MCF 10A (cell line): Measurements from ENCODE around the gene DYTN. TPM values are rescaled to one million over a fixed set of nuclear protein-coding genes. Genes with fewer than 3 reads are reported as not detected.

ENCODE experiments used
- BruUV-seq: library from RNA; stranded (reverse); fragments of 400-500 nt; replicated peaks from 2 replicates; lab custom pipeline; 2021; lab: Mats Ljungman, UMichigan
- CTCF ChIA-PET: fragments of 300-600 bp; sonication (Branson Sonifier 250); formaldehyde crosslinking; extraction: SDS; loops from one replicate; lab custom pipeline; 2021; ENCODE audit warnings: antibody characterized with exemption, inconsistent platforms; lab: Yijun Ruan, JAX
- POLR2A ChIA-PET: fragments of 300-600, 350-650 bp; sonication (Branson Sonifier 250); formaldehyde crosslinking; extraction: SDS; loops from one replicate; lab custom pipeline; 2020; ENCODE audit warnings: antibody characterized with exemption, inconsistent platforms; lab: Yijun Ruan, JAX
- DNase-seq: peaks from one replicate; pipeline ENCODE4 v3.0.0-alpha.2; 2018; ENCODE audit not compliant: unreplicated experiment
- H3K27ac Mint-ChIP-seq: one replicate; pipeline ENCODE4 v1.8.0; 2022; ENCODE audit warnings: mild to moderate bottlenecking, low read depth, mixed read lengths; ENCODE audit not compliant: unreplicated experiment
- H3K27me3 Mint-ChIP-seq: one replicate; pipeline ENCODE4 v1.8.0; 2022; ENCODE audit warnings: mixed read lengths; ENCODE audit not compliant: insufficient read depth, unreplicated experiment
- H3K36me3 Mint-ChIP-seq: one replicate; pipeline ENCODE4 v1.8.0; 2022; ENCODE audit warnings: mild to moderate bottlenecking, moderate library complexity, mixed read lengths; ENCODE audit not compliant: insufficient read depth, unreplicated experiment
- H3K4me1 Mint-ChIP-seq: one replicate; pipeline ENCODE4 v1.8.0; 2022; ENCODE audit warnings: mixed read lengths; ENCODE audit not compliant: insufficient read depth, unreplicated experiment
- H3K4me3 Mint-ChIP-seq: one replicate; pipeline ENCODE4 v1.8.0; 2022; ENCODE audit warnings: mild to moderate bottlenecking, moderate library complexity, mixed read lengths; ENCODE audit not compliant: unreplicated experiment
- H3K9me3 Mint-ChIP-seq: one replicate; pipeline ENCODE4 v1.8.0; 2022; ENCODE audit warnings: mixed read lengths; ENCODE audit not compliant: unreplicated experiment
- intact Hi-C: fragments of 100-400 bp; cut with micrococcal nuclease; formaldehyde crosslinking; loops from 2 replicates; pipeline ENCODE4 v1.14.1; 2022
- total RNA-seq: library from RNA; stranded (reverse); gene quantifications from 2 replicates; pipeline ENCODE4 v1.2.3, GENCODE V29; 2022
- TF ChIP-seq, protein P1 (sequence below): fragments of 200-600 bp; IDR thresholded peaks from one replicate; pipeline ENCODE4 v1.8.0; 2022; ENCODE audit warnings: antibody characterized with exemption, mild to moderate bottlenecking; ENCODE audit not compliant: unreplicated experiment

DYTN gene
- total RNA-seq, 1 experiment from 2014 or later, result not detected

DNA sequence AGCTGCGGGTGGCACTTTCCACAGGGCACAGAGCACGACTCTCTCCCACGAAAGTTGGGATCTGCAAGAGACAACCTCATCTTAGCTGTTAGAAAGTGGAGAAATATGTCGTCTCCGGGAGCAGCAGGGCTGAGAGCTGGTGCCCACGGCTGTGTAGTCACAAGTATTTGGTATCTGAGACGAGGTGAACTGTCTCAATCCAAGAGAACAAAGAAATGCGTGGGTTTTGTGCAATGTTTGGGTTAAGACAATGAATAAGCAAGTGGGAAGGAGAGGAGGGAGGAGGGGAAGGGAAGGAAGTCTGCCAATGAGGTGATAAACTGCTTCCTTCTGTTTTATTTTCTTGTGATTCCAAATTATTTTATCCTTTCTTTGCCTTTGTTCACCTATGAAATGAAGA, 18.0 kb downstream of the DYTN start:
- CTCF ChIA-PET, result interaction anchor here (0.6 to 7.0 kb wide), 2 partner anchors 83 to 1503 kb away, joined by 3 to 138 read pairs; no protein-coding TSS in a partner anchor
- Mint-ChIP-seq H3K9me3 (no peaks in the 10 kb centered on the region), H3K36me3 (no peaks in the 10 kb centered on the region), H3K27me3 (peaks cover 33% of the 10 kb centered on the region), H3K4me3 (no peak overlapping the region), H3K27ac (no peak overlapping the region), H3K4me1 (peaks cover 5% of the 10 kb centered on the region)
- intact Hi-C loops, result no loop called here
- peak; percentile 10 for DNase-seq
- POLR2A ChIA-PET, result interaction anchor here (0.6 kb wide), 1 partner anchor 16 kb away, joined by 3 read pairs; no protein-coding TSS in a partner anchor
- TF ChIP-seq, protein P1, sequence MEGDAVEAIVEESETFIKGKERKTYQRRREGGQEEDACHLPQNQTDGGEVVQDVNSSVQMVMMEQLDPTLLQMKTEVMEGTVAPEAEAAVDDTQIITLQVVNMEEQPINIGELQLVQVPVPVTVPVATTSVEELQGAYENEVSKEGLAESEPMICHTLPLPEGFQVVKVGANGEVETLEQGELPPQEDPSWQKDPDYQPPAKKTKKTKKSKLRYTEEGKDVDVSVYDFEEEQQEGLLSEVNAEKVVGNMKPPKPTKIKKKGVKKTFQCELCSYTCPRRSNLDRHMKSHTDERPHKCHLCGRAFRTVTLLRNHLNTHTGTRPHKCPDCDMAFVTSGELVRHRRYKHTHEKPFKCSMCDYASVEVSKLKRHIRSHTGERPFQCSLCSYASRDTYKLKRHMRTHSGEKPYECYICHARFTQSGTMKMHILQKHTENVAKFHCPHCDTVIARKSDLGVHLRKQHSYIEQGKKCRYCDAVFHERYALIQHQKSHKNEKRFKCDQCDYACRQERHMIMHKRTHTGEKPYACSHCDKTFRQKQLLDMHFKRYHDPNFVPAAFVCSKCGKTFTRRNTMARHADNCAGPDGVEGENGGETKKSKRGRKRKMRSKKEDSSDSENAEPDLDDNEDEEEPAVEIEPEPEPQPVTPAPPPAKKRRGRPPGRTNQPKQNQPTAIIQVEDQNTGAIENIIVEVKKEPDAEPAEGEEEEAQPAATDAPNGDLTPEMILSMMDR, result no peak
- no TSS peak for BruUV-seq

DNA sequence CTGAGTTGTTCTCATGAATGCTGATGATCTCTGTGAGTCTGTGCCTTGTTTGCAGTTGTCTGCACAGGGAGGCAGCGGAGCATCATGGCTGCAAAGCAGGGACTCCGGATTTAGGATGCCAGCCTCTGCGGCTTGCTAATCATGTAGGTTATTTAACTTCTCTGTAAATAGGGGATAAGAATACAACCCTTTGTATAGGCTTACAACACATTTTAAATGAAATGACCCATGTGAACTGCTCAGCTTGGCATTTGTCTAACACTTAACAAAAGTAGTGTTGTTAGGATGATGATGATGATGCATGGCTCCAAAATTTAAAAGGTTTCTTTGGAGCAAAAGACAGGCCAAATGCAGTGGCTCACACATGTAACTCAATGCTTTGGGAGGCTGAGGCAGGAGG, 19.4 kb downstream of the DYTN start:
- no TSS peak for BruUV-seq
- no peaks in the 10 kb centered on the region for H3K36me3 Mint-ChIP-seq
- TF ChIP-seq, protein P1, result no peak
- no peak for DNase-seq
- H3K4me1 Mint-ChIP-seq, result peaks cover 5% of the 10 kb centered on the region
- ChIA-PET POLR2A (interaction anchor here (0.6 kb wide), 1 partner anchor 1350 kb away, joined by 3 read pairs; no protein-coding TSS in a partner anchor), CTCF (interaction anchor here (0.9 to 7.0 kb wide), 3 partner anchors 20 to 774 kb away, joined by 3 to 138 read pairs (median 3); no protein-coding TSS in a partner anchor)
- no peaks in the 10 kb centered on the region for H3K9me3 Mint-ChIP-seq
- peaks cover 29% of the 10 kb centered on the region for H3K27me3 Mint-ChIP-seq
- no peak overlapping the region for H3K4me3 Mint-ChIP-seq
- intact Hi-C loops, result no loop called here
- no peak overlapping the region for H3K27ac Mint-ChIP-seq

DNA sequence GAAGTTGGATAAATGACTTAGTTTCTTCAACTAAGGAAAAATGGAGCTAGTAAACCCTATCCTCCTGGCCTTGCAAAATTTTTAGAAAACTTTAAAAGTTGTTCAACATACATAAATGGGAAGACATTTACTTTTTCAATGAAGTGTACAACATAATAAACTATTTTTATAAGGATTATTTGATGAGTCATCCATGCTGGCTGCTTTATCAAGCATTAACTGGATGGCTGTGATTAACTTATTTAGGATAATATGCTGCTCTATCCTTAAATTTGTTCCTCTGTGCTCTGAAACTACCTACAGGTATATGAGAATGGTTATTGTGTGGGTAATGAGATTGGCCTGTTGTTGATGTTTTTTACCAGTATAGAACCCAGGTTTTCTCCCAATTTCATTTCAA, 21.3 kb downstream of the DYTN start:
- Mint-ChIP-seq H3K4me3 (no peak overlapping the region), H3K27me3 (peaks cover 11% of the 10 kb centered on the region), H3K4me1 (peaks cover 5% of the 10 kb centered on the region), H3K27ac (no peak overlapping the region), H3K36me3 (no peaks in the 10 kb centered on the region), H3K9me3 (no peaks in the 10 kb centered on the region)
- ChIA-PET POLR2A (interaction anchor here (1.5 kb wide), 1 partner anchor 10 kb away, joined by 5 read pairs; no protein-coding TSS in a partner anchor), CTCF (interaction anchor here (3.0 to 7.0 kb wide), 2 partner anchors 87 to 139 kb away, joined by 15 to 138 read pairs; no protein-coding TSS in a partner anchor)
- BruUV-seq, result no TSS peak
- TF ChIP-seq, protein P1, result no peak
- intact Hi-C loops, result no loop called here
- no peak for DNase-seq

DNA sequence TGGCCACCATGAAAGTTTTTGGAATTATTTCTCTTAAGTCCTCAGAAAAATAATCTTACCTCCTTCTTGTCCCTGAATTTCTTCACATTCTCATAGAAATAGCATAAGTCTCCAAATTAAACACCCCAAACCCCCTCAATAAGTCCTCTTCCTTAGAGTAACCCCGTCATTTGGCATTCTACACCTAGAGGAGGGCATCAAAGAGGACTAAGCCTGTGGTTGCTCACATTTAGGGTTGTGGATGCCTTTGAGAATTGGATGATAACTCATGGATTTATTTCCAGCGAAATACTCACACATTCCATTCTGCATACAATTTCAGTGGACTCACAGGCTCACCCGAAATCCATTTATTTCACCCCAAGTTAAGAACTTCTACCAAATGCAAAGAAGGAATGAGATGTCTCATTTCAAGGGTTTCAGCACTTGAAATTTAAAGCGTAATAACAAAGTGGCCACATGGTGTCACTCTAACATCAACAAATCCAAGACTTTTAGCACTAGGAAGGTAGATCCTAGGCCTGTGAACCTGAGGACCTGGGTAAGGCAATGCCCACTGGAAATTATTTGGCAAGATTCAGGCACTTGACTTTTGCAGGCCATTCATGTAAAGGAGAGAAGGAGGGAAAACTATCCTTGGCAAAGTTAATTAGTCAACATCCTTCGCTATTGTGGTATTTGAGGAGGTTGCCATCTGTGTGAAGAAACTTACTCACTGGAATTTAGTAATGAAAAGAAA, 24.6 kb downstream of the DYTN start:
- peak; percentile 73 for DNase-seq
- no peak overlapping the region for H3K27ac Mint-ChIP-seq
- no peaks in the 10 kb centered on the region for H3K4me1 Mint-ChIP-seq
- ChIA-PET POLR2A (interaction anchor here (0.6 kb wide), 1 partner anchor 807 kb away, joined by 3 read pairs; no protein-coding TSS in a partner anchor), CTCF (interaction anchor here (0.7 to 7.0 kb wide), 9 partner anchors 10 to 100 kb away, joined by 3 to 138 read pairs (median 4); partner anchors contain the start of genes FASTKD2 and MDH1B)
- no peaks in the 10 kb centered on the region for H3K9me3 Mint-ChIP-seq
- intact Hi-C loops, result loop anchor here (1.0 to 5.0 kb wide), 5 partner anchors 74 to 782 kb away; partner anchors contain the start of genes FASTKD2 and MDH1B
- no TSS peak for BruUV-seq
- no peaks in the 10 kb centered on the region for H3K27me3 Mint-ChIP-seq
- H3K36me3 Mint-ChIP-seq, result no peaks in the 10 kb centered on the region
- TF ChIP-seq, protein P1, result peak; percentile 70
- no peak overlapping the region for H3K4me3 Mint-ChIP-seq
